C4-2B (cell line): Measurements from ENCODE around the gene NOP14.

ENCODE experiments used
- CTCF ChIP-seq: fragments of 450-650 bp; conservative IDR thresholded peaks from 2 replicates; pipeline ENCODE4 v1.5.1; 2017; ENCODE audit warnings: mild to moderate bottlenecking
- ZFX ChIP-seq: fragments of 450-650 bp; IDR thresholded peaks from 2 replicates; pipeline ENCODE4 v1.6.1; 2017

GRCh38 chr4:2963966-2964471 lies 813 bp upstream of the NOP14 start:
- TF ChIP-seq CTCF (no peak), ZFX (no peak)
